ENCODE measurements around the gene AHNAK. TPM values are rescaled to one million over a fixed set of nuclear protein-coding genes. Genes with fewer than 3 reads are reported as not detected.

The AHNAK gene
- total and polyA plus RNA-seq, 2 of the 8 experiments (the other 6 are each of a cell fraction or from before 2014, with no cell fraction given): 2.0 to 5.8 TPM

DNA sequence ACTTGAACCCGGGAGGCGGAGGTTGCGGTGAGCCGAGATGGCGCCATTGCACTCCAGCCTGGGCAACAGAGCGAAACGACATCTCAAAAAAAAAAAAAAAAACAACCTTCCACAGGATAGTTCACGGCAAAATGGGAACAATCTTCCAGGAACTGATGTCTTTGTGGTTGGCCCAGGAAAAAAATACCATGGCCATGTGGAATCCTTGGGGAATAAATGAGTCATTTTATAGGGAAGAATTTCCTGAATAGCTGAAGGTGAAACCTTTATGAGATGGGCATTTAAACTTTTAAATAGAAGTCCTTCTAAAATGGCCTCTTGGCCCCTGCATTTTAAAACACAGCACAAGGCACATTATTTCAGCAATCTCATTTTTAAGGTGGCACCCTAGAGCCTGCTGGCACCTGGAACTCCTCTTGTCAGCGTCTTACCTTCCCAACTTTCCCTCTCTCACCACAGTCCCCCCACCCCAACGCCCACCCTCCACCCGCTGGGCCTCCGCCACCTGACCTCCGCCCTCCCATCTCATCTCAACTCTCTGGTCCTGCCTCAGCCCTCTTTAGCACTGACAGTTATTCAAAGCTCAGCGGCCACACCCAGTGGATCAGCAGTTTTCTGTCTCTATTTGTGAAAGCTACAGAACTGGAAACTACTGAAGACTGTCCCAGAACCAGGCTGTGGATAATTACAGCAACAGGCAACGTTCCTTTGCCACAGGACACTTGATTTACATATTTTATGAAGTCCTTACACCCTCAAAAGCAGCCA is 84.7 kb downstream of the AHNAK start (continued):
- TF ChIP-seq, protein P1, sequence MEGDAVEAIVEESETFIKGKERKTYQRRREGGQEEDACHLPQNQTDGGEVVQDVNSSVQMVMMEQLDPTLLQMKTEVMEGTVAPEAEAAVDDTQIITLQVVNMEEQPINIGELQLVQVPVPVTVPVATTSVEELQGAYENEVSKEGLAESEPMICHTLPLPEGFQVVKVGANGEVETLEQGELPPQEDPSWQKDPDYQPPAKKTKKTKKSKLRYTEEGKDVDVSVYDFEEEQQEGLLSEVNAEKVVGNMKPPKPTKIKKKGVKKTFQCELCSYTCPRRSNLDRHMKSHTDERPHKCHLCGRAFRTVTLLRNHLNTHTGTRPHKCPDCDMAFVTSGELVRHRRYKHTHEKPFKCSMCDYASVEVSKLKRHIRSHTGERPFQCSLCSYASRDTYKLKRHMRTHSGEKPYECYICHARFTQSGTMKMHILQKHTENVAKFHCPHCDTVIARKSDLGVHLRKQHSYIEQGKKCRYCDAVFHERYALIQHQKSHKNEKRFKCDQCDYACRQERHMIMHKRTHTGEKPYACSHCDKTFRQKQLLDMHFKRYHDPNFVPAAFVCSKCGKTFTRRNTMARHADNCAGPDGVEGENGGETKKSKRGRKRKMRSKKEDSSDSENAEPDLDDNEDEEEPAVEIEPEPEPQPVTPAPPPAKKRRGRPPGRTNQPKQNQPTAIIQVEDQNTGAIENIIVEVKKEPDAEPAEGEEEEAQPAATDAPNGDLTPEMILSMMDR (IDR thresholded peaks at IDR 0.05; ENCODE audit: control extremely low read depth in 1 of 3, insufficient read depth in 1 of 3, low read depth in 1 of 3, low read length in 3 of 3): no peak
- no peak for TF ChIP-seq BACH1 (IDR thresholded peaks at IDR 0.05; ENCODE audit: low read length)
- no peak for TF ChIP-seq SP2 (IDR thresholded peaks at IDR 0.05; ENCODE audit: low read length)
- no peak for TF ChIP-seq PHF8 (conservative IDR thresholded peaks at IDR 0.05; ENCODE audit: low read depth, low read length)
- TF ChIP-seq TAF7 (optimal IDR thresholded peaks at IDR 0.05; ENCODE audit: borderline replicate concordance, low read depth, low read length): no peak
- TF ChIP-seq, protein P2, sequence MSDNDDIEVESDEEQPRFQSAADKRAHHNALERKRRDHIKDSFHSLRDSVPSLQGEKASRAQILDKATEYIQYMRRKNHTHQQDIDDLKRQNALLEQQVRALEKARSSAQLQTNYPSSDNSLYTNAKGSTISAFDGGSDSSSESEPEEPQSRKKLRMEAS (IDR thresholded peaks at IDR 0.05): no peak
- TF ChIP-seq RBBP5 (IDR thresholded peaks at IDR 0.05; ENCODE audit: borderline replicate concordance, low read depth, low read length): no peak
- no peak for TF ChIP-seq SIN3A (conservative IDR thresholded peaks at IDR 0.05 in 1 of 2, IDR thresholded peaks at IDR 0.05 in 1 of 2; ENCODE audit: low read depth in 1 of 2, low read length in 2 of 2)
